ENCODE measurements around the gene ABCB8. TPM values are rescaled to one million over a fixed set of nuclear protein-coding genes. Genes with fewer than 3 reads are reported as not detected.

The ABCB8 gene
- polyA plus RNA-seq, 1 donor (not counting 4 experiments of a cell fraction or from before 2014, with no cell fraction given) = 15.5 TPM

- H3K9me1 ChIP-seq (ENCODE audit: control insufficient read depth, extremely low read depth, insufficient read depth, low read length) = no peaks in the 10 kb centered on the region
- H3K79me2 ChIP-seq (ENCODE audit: control insufficient read depth, insufficient read depth, low read length) = peaks cover 28% of the 10 kb centered on the region
- peaks cover 15 to 19% of the 10 kb centered on the region in 2 experiments for H3K36me3 ChIP-seq (ENCODE audit: control insufficient read depth in 2 of 2, extremely low read depth in 1 of 2, insufficient read depth in 2 of 2, low read length in 2 of 2)
- H3K9me3 ChIP-seq (ENCODE audit: control insufficient read depth, low read depth, low read length) = no peaks in the 10 kb centered on the region
- no peak overlapping the region for H2AFZ ChIP-seq (ENCODE audit: control insufficient read depth, low read length)
- peak overlapping the region; percentile 97 for H3K4me2 ChIP-seq (ENCODE audit: control insufficient read depth, extremely low read depth, insufficient read depth, low read depth, low read length)
- no peak for TF ChIP-seq EZH2 (IDR thresholded peaks at IDR 0.05; ENCODE audit: low read length)
- TF ChIP-seq, protein P1, sequence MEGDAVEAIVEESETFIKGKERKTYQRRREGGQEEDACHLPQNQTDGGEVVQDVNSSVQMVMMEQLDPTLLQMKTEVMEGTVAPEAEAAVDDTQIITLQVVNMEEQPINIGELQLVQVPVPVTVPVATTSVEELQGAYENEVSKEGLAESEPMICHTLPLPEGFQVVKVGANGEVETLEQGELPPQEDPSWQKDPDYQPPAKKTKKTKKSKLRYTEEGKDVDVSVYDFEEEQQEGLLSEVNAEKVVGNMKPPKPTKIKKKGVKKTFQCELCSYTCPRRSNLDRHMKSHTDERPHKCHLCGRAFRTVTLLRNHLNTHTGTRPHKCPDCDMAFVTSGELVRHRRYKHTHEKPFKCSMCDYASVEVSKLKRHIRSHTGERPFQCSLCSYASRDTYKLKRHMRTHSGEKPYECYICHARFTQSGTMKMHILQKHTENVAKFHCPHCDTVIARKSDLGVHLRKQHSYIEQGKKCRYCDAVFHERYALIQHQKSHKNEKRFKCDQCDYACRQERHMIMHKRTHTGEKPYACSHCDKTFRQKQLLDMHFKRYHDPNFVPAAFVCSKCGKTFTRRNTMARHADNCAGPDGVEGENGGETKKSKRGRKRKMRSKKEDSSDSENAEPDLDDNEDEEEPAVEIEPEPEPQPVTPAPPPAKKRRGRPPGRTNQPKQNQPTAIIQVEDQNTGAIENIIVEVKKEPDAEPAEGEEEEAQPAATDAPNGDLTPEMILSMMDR (optimal IDR thresholded peaks at IDR 0.05 in 1 of 3, IDR thresholded peaks at IDR 0.05 in 1 of 3, conservative IDR thresholded peaks at IDR 0.05 in 1 of 3; ENCODE audit: extremely low read depth in 1 of 3, insufficient read depth in 2 of 3, low read length in 3 of 3) = no peak
- peak overlapping the region; percentile 68 to 92 (median 79) for H3K4me3 ChIP-seq (ENCODE audit: control insufficient read depth in 2 of 3, extremely low read depth in 1 of 3, insufficient read depth in 2 of 3, low read depth in 1 of 3, low read length in 3 of 3)
- FAIRE-seq = no peak
- DNase-seq (ENCODE audit: low read depth, low spot score) = no peak
- H3K27me3 ChIP-seq (ENCODE audit: control insufficient read depth, extremely low read depth, insufficient read depth, low read length) = no peaks in the 10 kb centered on the region
- H3K9ac ChIP-seq (ENCODE audit: control insufficient read depth, extremely low read depth, insufficient read depth, low read length) = peak overlapping the region; percentile 79
- no peak overlapping the region for H3K27ac ChIP-seq (ENCODE audit: control insufficient read depth, insufficient read depth, low read length)
- dilution Hi-C loops (cut with MboI; ENCODE audit: extremely low pct_ligation_motif_present, low sequenced_read_pairs) = no loop called here
- H3K4me1 ChIP-seq (ENCODE audit: control insufficient read depth, extremely low read depth, insufficient read depth, low read length) = peaks cover 26% of the 10 kb centered on the region
- H4K20me1 ChIP-seq (ENCODE audit: control insufficient read depth, extremely low read depth, insufficient read depth, low read length) = peaks cover 2% of the 10 kb centered on the region
Observed at GRCh38 chr7:151079199-151079910, 51.1 kb downstream of the ABCB8 start.

- H3K36me3 ChIP-seq (ENCODE audit: control insufficient read depth in 2 of 2, extremely low read depth in 1 of 2, insufficient read depth in 2 of 2, low read length in 2 of 2) = peaks cover 9 to 19% of the 10 kb centered on the region in 2 experiments
- H2AFZ ChIP-seq (ENCODE audit: control insufficient read depth, low read length) = peak overlapping the region; percentile 4
- H3K4me3 ChIP-seq (ENCODE audit: control insufficient read depth in 2 of 3, extremely low read depth in 1 of 3, insufficient read depth in 2 of 3, low read depth in 1 of 3, low read length in 3 of 3) = peak overlapping the region; percentile 68 to 92 (median 79)
- no peaks in the 10 kb centered on the region for H3K27me3 ChIP-seq (ENCODE audit: control insufficient read depth, extremely low read depth, insufficient read depth, low read length)
- peak overlapping the region; percentile 97 for H3K4me2 ChIP-seq (ENCODE audit: control insufficient read depth, extremely low read depth, insufficient read depth, low read depth, low read length)
- H3K9me3 ChIP-seq (ENCODE audit: control insufficient read depth, low read depth, low read length) = no peaks in the 10 kb centered on the region
- FAIRE-seq (no peak), DNase-seq (ENCODE audit: low read depth, low spot score) (no peak)
- dilution Hi-C loops (cut with MboI; ENCODE audit: extremely low pct_ligation_motif_present, low sequenced_read_pairs) = no loop called here
- peak overlapping the region; percentile 67 for H3K27ac ChIP-seq (ENCODE audit: control insufficient read depth, insufficient read depth, low read length)
- no peaks in the 10 kb centered on the region for H4K20me1 ChIP-seq (ENCODE audit: control insufficient read depth, extremely low read depth, insufficient read depth, low read length)
- TF ChIP-seq, protein P1 (optimal IDR thresholded peaks at IDR 0.05 in 1 of 3, IDR thresholded peaks at IDR 0.05 in 1 of 3, conservative IDR thresholded peaks at IDR 0.05 in 1 of 3; ENCODE audit: extremely low read depth in 1 of 3, insufficient read depth in 2 of 3, low read length in 3 of 3) = no peak
- TF ChIP-seq EZH2 (IDR thresholded peaks at IDR 0.05; ENCODE audit: low read length) = no peak
- H3K9ac ChIP-seq (ENCODE audit: control insufficient read depth, extremely low read depth, insufficient read depth, low read length) = peak overlapping the region; percentile 79
- H3K4me1 ChIP-seq (ENCODE audit: control insufficient read depth, extremely low read depth, insufficient read depth, low read length) = peaks cover 26% of the 10 kb centered on the region
- peaks cover 28% of the 10 kb centered on the region for H3K79me2 ChIP-seq (ENCODE audit: control insufficient read depth, insufficient read depth, low read length)
- no peaks in the 10 kb centered on the region for H3K9me1 ChIP-seq (ENCODE audit: control insufficient read depth, extremely low read depth, insufficient read depth, low read length)
Observed at GRCh38 chr7:151080067-151080521, 51.8 kb downstream of the ABCB8 start.

All from keratinocyte (primary cell).